ENCODE data around the gene ECM1. TPM values are rescaled to one million over a fixed set of nuclear protein-coding genes. Genes with fewer than 3 reads are reported as not detected.

The ECM1 gene
- total RNA-seq, 1 experiment from 2014 or later = 1.4 TPM

GRCh38 chr1:150477320-150477719, 30.6 kb upstream of the ECM1 start:
- no peak overlapping the region for H3K4me2 ChIP-seq (ENCODE audit: insufficient read depth, insufficient read length, low read length)
- no peaks in the 10 kb centered on the region; the same call in 1 of the 2 replicates for H3K4me1 ChIP-seq (ENCODE audit: insufficient read depth, low read length)
- no peaks in the 10 kb centered on the region for H3K79me2 ChIP-seq (ENCODE audit: insufficient read depth, low read length)
- no peaks in the 10 kb centered on the region for H3K23me2 ChIP-seq (ENCODE audit: insufficient read length, low read depth, low read length, poor library complexity, severe bottlenecking)
- H3K4me1 Mint-ChIP-seq = peaks cover 2 to 7% of the 10 kb centered on the region in 2 experiments
- no peak overlapping the region for H2BK20ac ChIP-seq (ENCODE audit: low read depth, low read length, poor library complexity, severe bottlenecking)
- H2BK120ac ChIP-seq (ENCODE audit: low read depth, low read length, poor library complexity, severe bottlenecking) = no peak overlapping the region
- no peak for TF ChIP-seq CTCF (conservative IDR thresholded peaks at IDR 0.05)
- H3K23ac ChIP-seq (ENCODE audit: insufficient read length, low read depth, low read length) = no peak overlapping the region
- H4K5ac ChIP-seq (ENCODE audit: insufficient read length, low read depth, low read length) = no peak overlapping the region
- no peak overlapping the region for H3K18ac ChIP-seq (ENCODE audit: insufficient read length, low read depth, low read length)
- H3K4me3 Mint-ChIP-seq = no peak overlapping the region
- H4K8ac ChIP-seq (replicated peaks; ENCODE audit: insufficient read length, low read depth, low read length) = no peak overlapping the region
- H3K9me3 ChIP-seq (ENCODE audit: control insufficient read depth, low read depth, low read length) = no peaks in the 10 kb centered on the region
- no peak overlapping the region for H3K9ac ChIP-seq (ENCODE audit: extremely low read depth, insufficient read length, low read length)
- no peak overlapping the region for H3K4ac ChIP-seq (ENCODE audit: low read depth, low read length)
- no peak overlapping the region for H2BK15ac ChIP-seq (ENCODE audit: low read depth, low read length)
- H3K27me3 ChIP-seq (ENCODE audit: insufficient read depth, low read length) = no peaks in the 10 kb centered on the region
- no peak overlapping the region for H3K56ac ChIP-seq (ENCODE audit: insufficient read length, low read depth, low read length)
- no peak overlapping the region for H3T11ph ChIP-seq (ENCODE audit: low read length)
- H3K36me3 Mint-ChIP-seq (ENCODE audit: insufficient read depth in 1 of 3, low read depth in 3 of 3) = peaks cover 2 to 10% (median 5%) of the 10 kb centered on the region in 3 experiments; a peak in 5 of 7 replicates
- no peak overlapping the region for H2AK5ac ChIP-seq (ENCODE audit: insufficient read length, low read length)
- no peak overlapping the region for H2BK12ac ChIP-seq (ENCODE audit: insufficient read length, low read depth, low read length)
- H3K79me1 ChIP-seq (ENCODE audit: insufficient read depth, low read depth, low read length, poor library complexity, severe bottlenecking) = no peaks in the 10 kb centered on the region
- DNase-seq = no peak
- H3K27ac Mint-ChIP-seq = no peak overlapping the region
- H3K9me3 Mint-ChIP-seq = no peaks in the 10 kb centered on the region
- no peak overlapping the region for H3K27ac ChIP-seq (ENCODE audit: insufficient read length, low read depth, low read length)
- no peak overlapping the region for H3K14ac ChIP-seq (ENCODE audit: insufficient read depth, low read length)
- peaks cover 6% of the 10 kb centered on the region for H3K27me3 Mint-ChIP-seq (ENCODE audit: low read depth)
- no CpG with 5 or more reads among the region's 1 CpG for WGBS (ENCODE audit: extremely low coverage, insufficient read length, low lambda C conversion rate)
- no peak overlapping the region for H2AFZ ChIP-seq (ENCODE audit: low read length)
- H4K91ac ChIP-seq (ENCODE audit: insufficient read length, low read depth, low read length) = no peak overlapping the region
- H4K20me1 ChIP-seq (ENCODE audit: control insufficient read depth, insufficient read depth, insufficient read length) = no peaks in the 10 kb centered on the region
- no peak overlapping the region for H2BK5ac ChIP-seq (ENCODE audit: insufficient read length, low read length)

Measured in H9 (cell line).